GM19468 (cell line): ENCODE data around the gene ITPR1.

Experiments used
- ATAC-seq: cut with Tn5 transposase; IDR thresholded peaks from one replicate; pipeline ENCODE4 v1.9.1; 2021; ENCODE audit warnings: mild to moderate bottlenecking, moderate library complexity, moderate number of reproducible peaks; ENCODE audit not compliant: unreplicated experiment; ENCODE audit errors: extremely low read depth

The ITPR1 gene

DNA sequence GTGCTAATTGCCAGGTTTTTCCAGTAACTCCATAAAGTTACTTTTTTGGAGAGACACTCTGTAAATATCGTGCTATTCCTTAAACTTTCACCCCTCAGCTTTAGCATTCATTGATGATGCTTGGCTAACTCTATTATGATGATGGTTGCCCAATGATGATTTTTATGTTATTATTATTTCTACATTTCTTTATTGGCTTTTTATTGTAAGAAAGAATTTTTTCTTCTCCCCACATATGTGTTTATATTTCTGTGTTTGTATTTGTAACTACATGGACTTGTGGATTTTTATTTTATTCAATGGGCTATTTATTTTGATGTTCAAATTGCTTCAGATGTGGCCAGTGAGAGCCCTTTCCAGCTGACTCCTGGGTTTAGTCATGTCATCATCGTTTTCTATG, 323.6 kb downstream of the ITPR1 start:
- ATAC-seq, result no peak

- no peak for ATAC-seq
Measured at GRCh38 chr3:4817128-4817527, 324.0 kb downstream of the ITPR1 start.

DNA sequence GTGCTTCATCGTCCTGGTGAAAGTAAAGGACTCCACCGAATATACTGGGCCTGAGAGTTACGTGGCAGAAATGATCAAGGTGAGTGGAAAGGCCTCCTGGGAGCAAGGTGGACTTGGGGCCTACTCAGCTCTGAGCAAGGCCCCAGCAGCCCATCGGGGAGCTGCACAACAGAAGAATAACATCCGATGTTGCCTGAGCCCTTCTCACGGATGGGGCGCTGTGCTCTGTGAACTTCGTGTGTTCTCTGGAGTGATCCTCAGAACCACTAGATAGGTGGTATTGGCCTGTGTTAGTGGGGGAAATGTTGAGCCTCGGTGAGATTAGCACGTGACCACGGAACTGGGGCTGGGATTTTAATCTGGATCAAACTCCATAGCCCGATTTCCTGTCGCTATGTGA, 325.0 kb downstream of the ITPR1 start:
- ATAC-seq, result no peak

DNA sequence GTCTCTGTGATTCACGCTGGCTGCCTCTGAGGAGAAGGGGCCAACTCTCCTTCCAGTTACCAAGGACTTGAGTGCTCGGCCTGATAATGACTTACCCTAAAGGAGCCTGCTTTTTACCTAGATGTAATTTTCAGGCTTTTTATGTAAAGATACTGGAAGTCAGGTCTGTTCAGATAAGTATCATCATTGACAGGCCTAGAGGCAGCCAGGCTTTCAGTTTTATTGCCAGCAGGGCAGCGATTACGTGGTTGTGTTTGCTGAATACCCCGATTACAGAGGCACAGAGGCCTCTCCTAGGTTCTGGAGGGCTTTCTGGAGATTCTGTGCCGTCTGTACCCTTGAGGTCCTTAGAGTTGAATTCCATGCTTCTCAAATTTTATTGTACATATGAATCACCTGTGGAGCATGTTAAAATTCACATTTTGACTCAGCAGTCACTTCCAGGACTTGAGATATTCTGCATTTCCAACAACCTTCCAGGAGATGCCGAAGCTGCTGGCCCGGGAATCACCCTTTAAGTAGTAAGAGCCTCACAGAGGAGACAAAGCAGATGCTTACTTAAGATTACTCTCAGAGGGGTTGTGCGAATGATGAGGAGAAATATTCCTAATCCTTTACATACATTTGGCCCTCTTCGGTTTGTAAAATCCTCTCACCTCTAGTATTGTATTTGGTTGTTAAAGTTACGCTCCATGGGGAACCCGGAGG, 326.0 kb downstream of the ITPR1 start:
- ATAC-seq, result no peak

GRCh38 chr3:4819746-4820145, 326.6 kb downstream of the ITPR1 start:
- no peak for ATAC-seq

GRCh38 chr3:4820296-4821121, 327.4 kb downstream of the ITPR1 start:
- no peak for ATAC-seq

DNA sequence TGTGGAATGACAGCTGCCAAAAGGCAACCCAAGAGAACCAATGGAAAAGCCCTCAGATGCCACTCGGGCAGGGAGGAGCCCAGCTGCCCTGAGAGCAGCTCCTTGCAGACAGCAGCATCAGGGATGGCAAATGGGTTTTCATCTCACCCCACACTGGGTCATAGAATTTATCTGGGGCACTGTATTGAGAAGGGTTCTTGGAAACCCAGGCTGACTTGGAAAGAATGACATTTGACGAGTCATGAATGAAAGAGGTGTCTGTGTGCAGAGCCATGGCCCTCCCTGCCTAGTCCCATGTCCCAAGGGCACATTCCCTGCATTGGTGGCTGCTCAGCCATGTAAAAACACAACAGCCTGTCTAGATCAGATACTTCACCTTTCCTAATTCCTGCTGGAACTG, 328.2 kb downstream of the ITPR1 start:
- no peak for ATAC-seq

DNA sequence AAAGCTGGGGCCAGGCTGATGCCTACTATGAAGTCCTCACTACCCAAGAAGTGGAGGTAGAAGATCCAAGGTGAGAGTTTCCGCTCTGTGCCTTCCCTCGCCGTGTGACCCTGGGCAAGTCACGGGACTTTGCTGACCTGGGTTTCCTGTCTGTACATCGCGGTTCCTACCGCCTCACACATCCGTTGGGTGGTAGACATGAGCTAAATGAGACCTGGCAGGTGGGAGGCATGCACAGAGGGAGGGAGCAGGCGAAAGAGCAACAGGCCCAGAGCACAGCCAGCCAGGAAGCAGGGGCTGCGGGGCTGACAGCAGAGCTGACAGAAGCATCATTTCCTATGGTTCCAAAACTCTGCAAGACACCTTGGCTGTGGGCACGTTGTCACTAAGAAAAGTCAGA, 328.8 kb downstream of the ITPR1 start:
- ATAC-seq, result peak; percentile 24

DNA sequence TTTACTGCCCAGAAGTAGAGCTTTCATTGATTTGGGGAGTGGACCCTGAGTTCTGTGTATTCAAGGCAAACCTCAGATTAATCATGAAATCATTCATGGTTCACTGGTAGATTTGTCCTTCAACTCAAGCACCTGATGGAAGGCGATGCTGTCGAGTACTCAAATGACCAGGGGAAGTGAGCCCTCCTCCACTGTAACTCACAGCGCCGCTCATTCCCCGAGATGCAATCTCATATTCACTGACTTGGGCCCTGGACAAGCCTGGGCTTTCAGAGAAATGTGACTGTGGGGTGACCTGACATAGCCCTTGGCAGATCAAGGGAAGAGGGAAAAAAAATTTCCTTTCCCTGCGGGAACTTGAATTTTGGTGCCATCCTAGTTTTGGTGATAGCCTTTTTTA, 329.4 kb downstream of the ITPR1 start:
- ATAC-seq, result no peak

DNA sequence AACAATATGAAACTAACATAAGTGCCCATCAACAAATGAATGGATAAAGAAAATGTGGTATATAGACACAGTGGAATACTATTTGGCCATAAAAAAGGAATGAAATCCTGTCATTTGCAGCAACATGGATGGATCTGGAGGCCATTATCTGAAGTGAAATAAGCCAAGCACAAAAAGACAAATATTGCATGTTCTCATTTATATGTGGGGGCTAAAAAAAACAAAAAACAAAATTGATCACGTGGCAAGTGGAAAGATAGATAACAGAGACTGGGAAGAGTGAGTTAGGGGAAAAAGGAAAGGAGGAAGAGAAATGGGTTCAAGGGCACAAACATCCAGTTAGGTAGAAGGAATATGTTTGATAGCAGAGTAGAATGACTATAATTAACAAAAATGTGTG, 330.2 kb downstream of the ITPR1 start:
- no peak for ATAC-seq

DNA sequence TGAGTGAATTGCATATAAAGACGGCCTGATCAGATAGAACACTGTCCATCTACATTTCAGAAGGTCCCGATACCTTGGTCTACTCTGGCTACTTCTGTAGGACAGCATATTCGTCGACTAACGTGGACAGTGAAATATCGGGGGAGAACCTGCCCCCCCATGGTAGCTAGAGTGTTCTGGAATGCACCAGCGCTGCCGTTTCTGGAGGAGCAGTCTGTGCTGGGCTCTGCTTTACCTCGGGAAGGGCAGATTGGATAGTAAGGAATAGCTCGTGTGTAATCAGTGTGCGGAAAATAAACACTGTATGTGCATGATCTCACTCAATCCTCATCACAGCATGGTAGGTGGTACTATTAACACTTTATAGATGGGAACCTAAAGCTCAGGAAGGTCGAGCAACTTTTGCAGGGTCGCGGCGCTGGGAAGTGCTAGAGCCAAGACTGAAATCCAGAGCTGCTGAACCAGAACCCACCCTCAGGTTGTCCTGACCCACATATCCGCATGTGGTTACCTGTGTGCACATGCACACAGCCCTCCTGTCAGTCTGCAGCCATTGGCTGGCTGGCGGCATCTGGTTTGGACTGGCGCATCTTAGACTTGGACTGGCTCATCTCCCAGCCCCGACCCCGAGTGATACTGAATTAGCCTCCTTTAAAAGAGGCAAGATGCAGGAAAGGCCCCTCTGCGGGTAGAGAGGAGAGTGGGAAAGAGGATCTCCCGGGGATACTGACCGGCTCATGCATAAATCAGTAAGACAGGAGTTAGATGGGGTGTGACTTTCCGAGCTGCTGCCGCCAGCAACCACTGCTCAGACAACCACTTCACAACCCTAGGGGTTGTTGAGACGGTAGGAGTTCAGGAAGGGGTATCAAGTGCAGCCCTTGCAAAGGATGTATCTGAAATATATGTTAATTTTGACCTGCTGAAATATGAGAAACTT, 331.1 kb downstream of the ITPR1 start:
- no peak for ATAC-seq

DNA sequence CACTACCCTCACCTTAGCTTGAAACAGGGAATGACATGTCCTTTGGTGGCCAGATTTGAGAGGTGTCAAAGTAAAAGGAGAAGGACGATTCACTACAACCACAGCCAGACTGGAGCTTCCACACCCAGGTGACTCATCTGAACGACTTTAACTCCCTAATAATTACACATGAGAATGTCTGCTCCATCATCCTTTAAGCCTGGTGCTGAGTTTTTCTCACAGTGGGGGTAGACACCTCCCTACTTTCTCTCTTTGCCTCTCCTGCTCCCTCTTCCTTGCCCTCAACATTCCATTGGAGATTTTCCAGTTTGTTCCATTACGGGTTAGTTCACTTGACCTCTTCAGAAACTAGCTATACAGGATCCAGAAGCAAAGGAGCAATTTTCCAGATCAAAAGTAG, 331.8 kb downstream of the ITPR1 start:
- no peak for ATAC-seq

DNA sequence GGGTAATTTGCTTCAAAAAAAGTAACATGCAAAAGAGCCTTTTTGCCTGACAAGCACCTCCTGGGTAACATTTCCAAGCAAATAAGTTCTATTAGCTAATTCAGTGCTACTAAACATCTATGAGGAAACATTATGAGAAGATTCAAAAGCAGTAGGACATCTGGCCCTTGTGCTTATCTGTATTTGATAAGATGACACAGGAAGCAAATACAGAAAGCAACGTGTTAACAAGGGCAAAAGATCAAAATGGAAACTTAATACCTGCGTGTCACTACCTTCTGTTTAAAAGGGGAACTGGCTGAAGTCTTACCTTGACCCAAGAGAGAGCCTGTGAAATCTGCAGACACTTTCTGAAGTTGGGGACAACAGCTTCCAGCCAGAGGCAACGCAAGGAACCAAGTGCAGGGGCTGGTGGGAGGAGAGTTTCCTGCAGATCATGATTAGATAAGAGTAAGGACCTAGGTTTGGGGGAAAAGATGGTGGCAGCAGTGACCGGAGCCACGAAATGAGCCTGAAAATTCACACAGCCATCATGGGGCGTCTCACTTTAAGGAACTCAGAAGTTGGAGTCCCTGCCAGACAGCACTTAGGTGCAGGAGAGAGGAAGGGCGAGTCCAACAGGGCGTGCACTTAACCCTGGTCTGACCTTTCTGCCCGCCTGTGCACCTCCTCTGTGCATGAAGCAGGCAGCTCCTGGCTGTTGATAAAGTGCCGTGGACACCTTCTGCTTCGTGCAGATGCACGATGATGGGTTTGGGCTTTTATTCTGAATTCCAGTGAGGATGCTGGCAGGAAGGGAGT, 332.5 kb downstream of the ITPR1 start:
- ATAC-seq, result no peak

- no peak for ATAC-seq
Measured at GRCh38 chr3:4826237-4827100, 333.3 kb downstream of the ITPR1 start.

DNA sequence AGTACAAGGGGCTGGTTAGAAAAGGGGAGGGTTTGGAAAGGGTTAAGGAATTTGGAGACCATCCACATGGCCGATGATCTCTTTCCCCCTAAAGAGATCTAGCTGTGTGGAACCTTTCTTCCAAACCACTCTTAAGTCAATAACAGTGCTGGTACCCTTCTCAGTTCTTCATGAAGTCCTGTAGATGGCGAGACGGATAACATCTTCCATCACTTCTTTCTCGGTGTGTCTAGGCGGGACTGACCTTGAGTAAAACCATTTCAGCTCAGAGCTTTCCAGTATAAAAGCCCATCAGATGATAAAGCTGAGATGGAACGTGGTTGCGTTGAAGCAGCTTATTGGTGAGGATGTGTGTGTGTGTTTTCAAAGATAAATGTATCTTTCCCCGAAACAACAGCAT, 334.6 kb downstream of the ITPR1 start:
- ATAC-seq, result no peak

DNA sequence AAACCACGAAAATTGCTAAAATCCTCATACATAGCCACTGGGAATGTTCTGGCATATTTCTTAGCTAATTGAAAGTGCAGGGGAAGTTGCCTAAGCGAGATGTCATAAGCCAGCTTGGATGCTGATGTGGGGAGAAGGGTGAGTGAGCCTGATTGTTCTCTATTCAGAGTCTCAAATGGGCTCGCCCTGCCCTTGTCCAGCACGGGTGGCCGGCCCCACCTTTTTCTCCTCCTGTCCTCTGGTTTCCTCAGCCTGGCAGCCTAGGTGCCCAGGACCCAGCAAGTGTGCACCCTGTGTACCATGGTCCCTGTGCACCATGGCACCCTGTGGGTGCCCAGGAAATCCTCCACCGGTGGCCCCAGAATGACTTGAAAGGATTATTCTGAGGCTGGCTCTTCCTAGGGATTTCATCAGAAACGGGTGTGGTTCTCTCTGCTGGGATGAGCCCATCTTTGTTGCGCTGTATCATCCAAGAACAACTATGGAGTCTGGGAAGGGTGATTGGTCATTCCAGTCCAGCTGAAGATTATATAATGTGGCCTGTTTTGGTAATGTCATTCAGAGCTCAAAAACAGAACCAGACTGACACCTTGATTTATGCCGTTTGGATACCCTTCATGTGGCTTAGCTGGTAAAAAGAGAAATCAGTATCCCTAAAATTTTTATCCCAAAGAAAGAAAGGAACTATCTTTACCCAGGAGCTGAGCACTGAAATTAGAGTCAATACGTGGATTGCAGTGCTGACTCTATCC, 335.3 kb downstream of the ITPR1 start:
- no peak for ATAC-seq

DNA sequence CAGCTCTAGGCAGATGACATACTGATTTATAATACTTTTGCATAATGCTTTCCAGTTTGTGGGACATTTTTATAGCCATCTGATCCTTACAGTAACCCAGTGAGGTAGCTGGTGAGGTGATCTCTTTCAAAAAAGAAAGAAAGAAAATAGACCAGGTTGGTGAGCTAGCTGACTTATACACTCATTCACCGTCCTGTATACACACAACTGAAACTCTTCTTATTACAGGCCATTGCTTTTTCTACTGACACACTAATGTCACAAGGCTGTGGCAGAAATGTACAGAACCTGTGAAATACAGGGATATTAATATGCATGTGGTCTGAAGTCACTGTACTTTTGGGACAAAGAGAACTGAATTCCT, 335.9 kb downstream of the ITPR1 start:
- ATAC-seq, result peak; percentile 15

DNA sequence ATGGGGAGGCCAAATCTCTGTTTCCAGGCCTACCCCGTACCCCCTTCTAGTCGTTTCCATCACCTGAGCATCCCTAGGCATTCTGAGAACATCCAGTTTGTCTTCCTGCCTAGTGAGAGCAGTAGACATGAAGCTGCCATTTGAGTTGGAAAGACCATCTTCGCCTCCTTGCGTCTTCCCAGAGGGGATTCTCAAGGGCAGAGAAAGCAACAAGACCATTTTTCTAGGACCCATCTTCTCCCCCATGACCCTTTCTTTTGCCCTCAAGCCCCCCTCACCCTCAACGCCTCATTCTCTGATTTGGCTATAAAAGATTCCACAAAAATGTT, 337.4 kb downstream of the ITPR1 start:
- no peak for ATAC-seq

GRCh38 chr3:4831580-4831950, 338.4 kb downstream of the ITPR1 start:
- no peak for ATAC-seq
